ENCODE data around the gene MT1B.

- TF ChIP-seq POLR2A (IDR thresholded peaks at IDR 0.05) (peak in 1 of 4 donors; percentile 59), CTCF (IDR thresholded peaks at IDR 0.05) (peak in 1 of 6 experiments; percentile 10)
Measured at GRCh38 chr16:56657555-56658326, 6.1 kb downstream of the MT1B start, which contains the start of gene MT1F.

Data from esophagus squamous epithelium (tissue), 4 donors.